MM.1S (cell line): ENCODE data around the gene SPO11.

Experiments used
- DNase-seq: peaks from one replicate; pipeline ENCODE4 v3.0.0-alpha.2; 2015
- H2AFZ ChIP-seq: fragments of 300-600 bp; sonication (generic); 2 replicates; pipeline ENCODE4 v1.6.0; 2016; ENCODE audit warnings: antibody characterized with exemption, low read length
- H3F3A ChIP-seq: fragments of 300-600 bp; sonication (generic); 2 replicates; pipeline ENCODE4 v1.6.1; 2016; ENCODE audit warnings: mild to moderate bottlenecking, antibody characterized with exemption, low read length, moderate library complexity, mixed read lengths; ENCODE audit not compliant: insufficient read depth
- H3K27ac ChIP-seq: fragments of 300-600 bp; sonication (generic); 2 replicates; pipeline ENCODE4 v1.5.1; 2016; ENCODE audit warnings: mild to moderate bottlenecking, low read length
- H3K27me3 ChIP-seq: fragments of 300-600 bp; sonication (generic); replicated peaks from 2 replicates; pipeline ENCODE4 v1.6.0; 2016; ENCODE audit warnings: low read length; ENCODE audit not compliant: insufficient read depth
- H3K36me3 ChIP-seq: fragments of 300-600 bp; sonication (generic); replicated peaks from 2 replicates; pipeline ENCODE4 v1.6.1; 2016; ENCODE audit warnings: mild to moderate bottlenecking, low read length, mixed read lengths; ENCODE audit not compliant: insufficient read depth
- H3K4me1 ChIP-seq: fragments of 300-600 bp; sonication (generic); 2 replicates; pipeline ENCODE4 v1.6.1; 2016; ENCODE audit warnings: low read length, mixed read lengths
- H3K4me2 ChIP-seq: fragments of 300-600 bp; sonication (generic); 2 replicates; pipeline ENCODE4 v1.6.0; 2016; ENCODE audit warnings: low read depth, low read length
- H3K4me3 ChIP-seq: fragments of 300-600 bp; sonication (generic); 2 replicates; pipeline ENCODE4 v1.5.1; 2016; ENCODE audit warnings: low read length, mixed read lengths
- H3K79me2 ChIP-seq: fragments of 300-600 bp; sonication (generic); 2 replicates; pipeline ENCODE4 v1.6.1; 2016; ENCODE audit warnings: mixed run types, low read length, mixed read lengths
- H3K9ac ChIP-seq: fragments of 300-600 bp; sonication (generic); 2 replicates; pipeline ENCODE4 v1.6.1; 2016; ENCODE audit warnings: low read length, mixed read lengths
- H3K9me2 ChIP-seq: fragments of 300-600 bp; sonication (generic); replicated peaks from 2 replicates; pipeline ENCODE4 v1.6.1; 2016; ENCODE audit warnings: mild to moderate bottlenecking, low read length, mixed read lengths; ENCODE audit not compliant: insufficient read depth
- H3K9me3 ChIP-seq: fragments of 300-600 bp; sonication (generic); replicated peaks from 2 replicates; pipeline ENCODE4 v1.6.1; 2016; ENCODE audit warnings: mild to moderate bottlenecking, low read length, mixed read lengths; ENCODE audit not compliant: insufficient read depth
- H4K20me1 ChIP-seq: fragments of 300-600 bp; sonication (generic); 2 replicates; pipeline ENCODE4 v1.6.1; 2016; ENCODE audit warnings: mild to moderate bottlenecking, low read length, moderate library complexity, mixed read lengths; ENCODE audit not compliant: insufficient read depth
- EZH2 ChIP-seq: fragments of 300-600 bp; sonication (generic); optimal IDR thresholded peaks from 2 replicates; pipeline ENCODE3; 2017; ENCODE audit warnings: low read depth, mild to moderate bottlenecking, antibody characterized with exemption, low read length, mixed read lengths
- EZH2phosphoT487 ChIP-seq: fragments of 300-600 bp; sonication (generic); IDR thresholded peaks from 2 replicates; pipeline ENCODE4 v1.6.1; 2018; ENCODE audit warnings: antibody characterized with exemption, low read length
- TF ChIP-seq, protein P1 (sequence below): fragments of 300-600 bp; sonication (generic); IDR thresholded peaks from 2 replicates; pipeline ENCODE4 v1.5.1; 2016; ENCODE audit warnings: antibody characterized with exemption, low read length, mixed read lengths

SPO11 gene

DNA sequence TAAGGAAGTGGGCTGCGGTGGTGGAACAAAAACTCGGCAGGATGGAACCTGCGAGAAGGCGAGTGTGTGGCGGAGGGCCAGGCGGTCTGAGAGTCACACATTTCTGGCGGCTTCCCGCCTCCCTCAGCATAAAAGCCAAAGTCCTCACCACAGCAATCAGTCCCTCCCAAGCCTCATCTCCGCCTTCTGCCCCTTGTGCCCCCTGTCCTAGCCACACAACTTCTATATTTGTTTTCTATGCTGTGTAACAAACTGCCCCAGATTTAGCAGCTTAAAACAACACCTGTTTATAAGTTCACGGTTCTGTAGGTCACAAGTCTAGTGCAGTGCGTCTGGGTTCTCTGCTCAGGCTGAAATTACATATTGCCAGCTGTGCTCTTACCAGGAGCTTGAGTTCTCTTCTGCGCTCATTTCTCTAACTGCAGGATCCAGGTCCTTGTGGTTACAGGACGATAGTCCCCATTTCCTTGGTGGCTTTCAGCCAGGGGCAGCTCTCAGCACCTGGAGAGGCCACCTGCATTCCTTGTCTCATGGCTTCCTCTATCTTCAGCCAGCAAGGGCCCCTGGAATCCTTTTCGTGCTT is 11.7 kb upstream of the SPO11 start:
- DNase-seq = no peak
- Histone ChIP-seq H3K4me2 (no peak overlapping the region), H3K36me3 (no peaks in the 10 kb centered on the region), H2AFZ (no peak overlapping the region), H3F3A (no peaks in the 10 kb centered on the region), H3K4me3 (no peak overlapping the region), H3K4me1 (no peaks in the 10 kb centered on the region), H4K20me1 (no peaks in the 10 kb centered on the region), H3K9me2 (no peaks in the 10 kb centered on the region), H3K9me3 (no peaks in the 10 kb centered on the region), H3K9ac (no peak overlapping the region), H3K79me2 (no peaks in the 10 kb centered on the region), H3K27ac (no peak overlapping the region), H3K27me3 (peaks cover 23% of the 10 kb centered on the region)
- TF ChIP-seq EZH2phosphoT487 (no peak), EZH2 (no peak)
- TF ChIP-seq, protein P1, sequence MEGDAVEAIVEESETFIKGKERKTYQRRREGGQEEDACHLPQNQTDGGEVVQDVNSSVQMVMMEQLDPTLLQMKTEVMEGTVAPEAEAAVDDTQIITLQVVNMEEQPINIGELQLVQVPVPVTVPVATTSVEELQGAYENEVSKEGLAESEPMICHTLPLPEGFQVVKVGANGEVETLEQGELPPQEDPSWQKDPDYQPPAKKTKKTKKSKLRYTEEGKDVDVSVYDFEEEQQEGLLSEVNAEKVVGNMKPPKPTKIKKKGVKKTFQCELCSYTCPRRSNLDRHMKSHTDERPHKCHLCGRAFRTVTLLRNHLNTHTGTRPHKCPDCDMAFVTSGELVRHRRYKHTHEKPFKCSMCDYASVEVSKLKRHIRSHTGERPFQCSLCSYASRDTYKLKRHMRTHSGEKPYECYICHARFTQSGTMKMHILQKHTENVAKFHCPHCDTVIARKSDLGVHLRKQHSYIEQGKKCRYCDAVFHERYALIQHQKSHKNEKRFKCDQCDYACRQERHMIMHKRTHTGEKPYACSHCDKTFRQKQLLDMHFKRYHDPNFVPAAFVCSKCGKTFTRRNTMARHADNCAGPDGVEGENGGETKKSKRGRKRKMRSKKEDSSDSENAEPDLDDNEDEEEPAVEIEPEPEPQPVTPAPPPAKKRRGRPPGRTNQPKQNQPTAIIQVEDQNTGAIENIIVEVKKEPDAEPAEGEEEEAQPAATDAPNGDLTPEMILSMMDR = no peak

DNA sequence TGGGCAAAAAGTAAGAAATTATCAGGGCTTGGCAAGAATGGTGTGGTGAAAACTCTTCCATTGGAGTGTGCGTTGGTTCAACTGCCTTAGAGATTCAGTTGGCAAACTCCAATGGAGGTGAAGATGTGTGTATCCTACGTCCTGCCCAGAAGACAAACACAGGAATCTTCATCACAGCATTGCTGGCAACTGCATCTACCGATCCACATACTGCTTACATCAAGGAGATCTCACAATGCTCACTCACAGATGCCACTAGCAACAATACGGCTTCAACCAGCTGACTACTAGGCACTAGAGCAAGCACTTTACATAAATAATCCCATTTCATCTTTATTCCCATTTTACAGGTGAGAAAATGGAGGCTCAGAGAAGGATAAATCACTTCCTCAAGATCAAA is 10.0 kb upstream of the SPO11 start:
- Histone ChIP-seq H4K20me1 (no peaks in the 10 kb centered on the region), H3K4me2 (no peak overlapping the region), H3K4me1 (no peaks in the 10 kb centered on the region), H3K27ac (no peak overlapping the region), H3K36me3 (no peaks in the 10 kb centered on the region), H3F3A (no peaks in the 10 kb centered on the region), H3K4me3 (no peak overlapping the region), H3K9me2 (no peaks in the 10 kb centered on the region), H3K79me2 (no peaks in the 10 kb centered on the region), H3K27me3 (peaks cover 11% of the 10 kb centered on the region; the same call in 1 of the 2 replicates), H2AFZ (no peak overlapping the region), H3K9ac (no peak overlapping the region), H3K9me3 (no peaks in the 10 kb centered on the region)
- TF ChIP-seq, protein P1 = no peak
- no peak for TF ChIP-seq EZH2
- no peak for TF ChIP-seq EZH2phosphoT487
- no peak for DNase-seq

DNA sequence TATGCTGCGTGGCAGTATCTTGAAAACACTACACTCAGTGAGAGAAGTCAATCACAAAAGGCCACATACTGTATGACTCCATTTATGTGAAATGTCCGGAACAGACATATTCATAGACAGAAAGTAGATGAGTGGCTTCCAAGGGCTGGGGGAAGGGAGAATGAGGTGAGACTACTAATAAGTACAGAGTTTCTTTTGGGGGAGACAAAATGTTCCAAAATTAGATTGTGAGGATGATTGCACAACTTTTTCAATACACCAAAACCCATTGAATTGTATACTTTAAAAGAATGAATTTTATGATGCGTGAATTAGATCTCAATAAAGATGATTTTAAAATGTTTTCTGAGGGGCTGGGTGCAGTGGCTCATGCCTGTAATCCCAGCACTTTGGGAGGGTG is 9.2 kb upstream of the SPO11 start:
- H3K36me3 ChIP-seq = no peaks in the 10 kb centered on the region
- no peaks in the 10 kb centered on the region for H4K20me1 ChIP-seq
- H3K4me1 ChIP-seq = no peaks in the 10 kb centered on the region
- H3K4me2 ChIP-seq = no peak overlapping the region
- H2AFZ ChIP-seq = no peak overlapping the region
- H3K27ac ChIP-seq = no peak overlapping the region
- no peak for TF ChIP-seq EZH2phosphoT487
- no peak for TF ChIP-seq EZH2
- TF ChIP-seq, protein P1 = no peak
- H3F3A ChIP-seq = no peaks in the 10 kb centered on the region
- no peaks in the 10 kb centered on the region for H3K9me3 ChIP-seq
- no peaks in the 10 kb centered on the region for H3K79me2 ChIP-seq
- H3K9me2 ChIP-seq = no peaks in the 10 kb centered on the region
- H3K9ac ChIP-seq = no peak overlapping the region
- peaks cover 9% of the 10 kb centered on the region; the same call in 1 of the 2 replicates for H3K27me3 ChIP-seq
- no peak overlapping the region for H3K4me3 ChIP-seq
- DNase-seq = no peak
